H4 (cell line): ENCODE measurements around the gene USP46. TPM values are rescaled to one million over a fixed set of nuclear protein-coding genes. Genes with fewer than 3 reads are reported as not detected.
A peak's percentile ranks its signal among the peaks of the same experiment; 100 is the strongest.

Experiments used
- DNase-seq: peaks from one replicate; pipeline ENCODE4 v3.0.0-alpha.2; 2015; ENCODE audit warnings: low spot score
- total RNA-seq: library from RNA; depleted of rRNA; stranded (reverse); fragments of >200 nt; shearing (Covaris generic); gene quantifications from 2 replicates; pipeline ENCODE4 v1.2.3, GENCODE V29; 2014; rRNA removed

The USP46 gene, protein sequence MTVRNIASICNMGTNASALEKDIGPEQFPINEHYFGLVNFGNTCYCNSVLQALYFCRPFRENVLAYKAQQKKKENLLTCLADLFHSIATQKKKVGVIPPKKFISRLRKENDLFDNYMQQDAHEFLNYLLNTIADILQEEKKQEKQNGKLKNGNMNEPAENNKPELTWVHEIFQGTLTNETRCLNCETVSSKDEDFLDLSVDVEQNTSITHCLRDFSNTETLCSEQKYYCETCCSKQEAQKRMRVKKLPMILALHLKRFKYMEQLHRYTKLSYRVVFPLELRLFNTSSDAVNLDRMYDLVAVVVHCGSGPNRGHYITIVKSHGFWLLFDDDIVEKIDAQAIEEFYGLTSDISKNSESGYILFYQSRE
- 7.7 and 12.2 TPM in 2 replicates for total RNA-seq

- DNase-seq = peak; percentile 29
These were observed at the start of gene USP46 for GRCh38 chr4:52659001-52659721. Gene USP46 (minus strand): TSS chr4:52659301. CDS start chr4:52659150, 151 bp downstream.

DNA sequence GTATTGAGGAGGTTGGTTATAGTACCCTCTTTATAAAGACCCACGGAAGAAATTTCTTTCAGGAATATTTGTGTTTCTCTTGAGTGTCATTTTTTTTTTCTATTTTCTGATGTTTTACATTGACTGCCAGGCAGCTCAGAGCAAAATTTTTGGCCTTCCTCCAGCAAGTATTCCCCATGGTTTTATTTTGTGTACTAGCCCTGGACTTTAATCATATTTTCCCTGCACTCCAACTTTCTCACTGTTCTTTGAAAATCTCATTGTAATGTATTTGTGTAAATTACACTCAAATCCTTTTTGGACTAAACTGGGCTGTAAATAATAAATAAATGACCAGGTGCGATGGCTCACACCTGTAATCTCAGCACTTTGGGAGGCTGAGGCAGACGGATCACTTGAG is 45.6 kb upstream of the USP46 start:
- no peak for DNase-seq

DNA sequence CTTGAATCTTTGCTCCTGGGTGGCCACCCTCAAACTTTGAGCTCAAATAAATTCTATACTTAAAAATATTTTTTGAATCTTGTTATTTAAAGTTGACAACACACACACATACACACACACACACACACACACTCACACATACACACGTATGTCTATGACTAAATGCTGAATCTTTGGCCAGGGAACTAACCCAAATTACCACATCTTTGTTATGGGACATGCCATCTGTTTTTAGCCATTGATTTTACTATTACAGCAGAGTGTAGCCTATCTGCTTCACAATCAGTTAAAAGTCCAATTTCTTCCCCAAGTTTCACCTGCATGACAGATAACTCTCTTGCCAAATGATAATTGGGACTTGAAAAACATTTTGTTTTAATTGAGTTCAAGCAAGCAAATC is 45.0 kb upstream of the USP46 start:
- no peak for DNase-seq

GRCh38 chr4:52701207-52701606 is 42.1 kb upstream of the USP46 start:
- DNase-seq = no peak

- no peak for DNase-seq
These were observed 35.8 kb upstream of the USP46 start for GRCh38 chr4:52694936-52695335.

DNA sequence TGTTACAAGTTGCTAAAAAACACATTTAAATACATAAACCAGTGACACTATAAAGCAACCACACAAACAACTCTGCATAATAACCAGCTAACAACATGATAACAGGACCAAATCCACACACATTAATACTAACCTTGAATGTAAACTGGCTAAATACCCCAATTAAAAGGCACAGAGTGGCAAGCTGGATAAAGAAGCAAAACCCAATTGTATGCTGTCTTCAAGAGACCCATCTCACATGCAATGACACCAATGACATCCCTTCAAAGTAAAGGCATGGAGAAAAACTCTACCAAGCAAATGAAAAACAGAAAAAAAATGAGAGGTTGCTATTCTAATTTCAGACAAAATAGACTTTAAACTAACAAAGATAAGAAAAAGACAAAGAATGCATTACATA is 34.4 kb upstream of the USP46 start:
- DNase-seq = no peak

DNA sequence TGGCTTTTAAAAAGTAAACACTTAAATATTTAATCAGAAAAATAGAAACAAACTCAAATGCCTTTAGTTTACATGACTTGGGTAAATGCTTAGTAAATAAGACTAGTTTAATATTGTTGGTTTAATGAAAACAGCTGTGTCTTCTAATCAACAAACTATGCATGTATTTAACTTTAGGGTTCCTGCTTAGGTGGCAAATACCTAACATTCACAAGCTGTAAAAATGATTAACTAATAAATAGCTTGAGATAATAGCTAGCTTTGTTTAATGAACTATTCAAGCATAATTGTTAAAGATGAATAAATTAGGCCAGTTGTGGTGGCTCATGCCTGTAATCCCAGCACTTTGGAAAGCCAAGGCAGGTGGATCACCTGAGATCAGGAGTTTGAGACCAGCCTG is 30.0 kb upstream of the USP46 start:
- no peak for DNase-seq

DNA sequence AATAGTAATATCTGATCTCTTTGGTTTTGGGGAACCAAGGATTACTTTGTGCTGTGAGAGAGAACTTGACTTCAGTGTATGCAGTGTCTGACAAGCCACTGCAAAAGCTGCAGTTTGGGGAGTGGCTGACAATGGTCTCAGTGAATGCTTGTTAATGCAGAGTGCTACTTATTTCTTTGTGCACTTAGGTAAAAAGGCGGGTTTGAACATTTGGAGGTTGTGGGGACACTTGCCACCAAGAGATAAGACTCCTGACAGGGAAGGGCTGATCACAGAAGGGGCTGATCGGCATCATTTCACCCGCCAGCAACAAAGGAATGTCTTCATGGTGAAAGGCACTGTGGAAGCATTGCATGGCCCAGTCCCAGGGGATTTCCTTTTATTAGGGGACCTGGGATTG is 28.6 kb upstream of the USP46 start:
- DNase-seq = no peak

DNA sequence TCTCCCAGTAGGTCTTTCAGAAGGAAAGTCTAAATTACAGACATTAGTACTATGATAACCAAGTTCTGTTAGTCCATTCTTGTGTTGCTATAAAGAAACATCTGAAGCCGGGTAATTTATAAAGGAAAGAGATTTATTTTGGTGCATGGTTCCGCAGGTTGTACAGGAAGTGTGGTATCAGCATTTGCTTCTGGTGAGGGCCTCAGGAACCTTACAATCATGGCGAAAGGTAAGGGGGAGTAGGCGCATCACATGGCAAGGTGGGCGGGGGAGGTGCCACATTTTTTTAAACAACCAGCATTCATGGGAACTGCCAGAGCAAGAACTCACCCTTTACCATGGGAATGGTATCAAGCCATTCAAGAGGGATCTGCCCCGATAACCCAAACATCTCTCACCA is 26.2 kb upstream of the USP46 start:
- no peak for DNase-seq

DNA sequence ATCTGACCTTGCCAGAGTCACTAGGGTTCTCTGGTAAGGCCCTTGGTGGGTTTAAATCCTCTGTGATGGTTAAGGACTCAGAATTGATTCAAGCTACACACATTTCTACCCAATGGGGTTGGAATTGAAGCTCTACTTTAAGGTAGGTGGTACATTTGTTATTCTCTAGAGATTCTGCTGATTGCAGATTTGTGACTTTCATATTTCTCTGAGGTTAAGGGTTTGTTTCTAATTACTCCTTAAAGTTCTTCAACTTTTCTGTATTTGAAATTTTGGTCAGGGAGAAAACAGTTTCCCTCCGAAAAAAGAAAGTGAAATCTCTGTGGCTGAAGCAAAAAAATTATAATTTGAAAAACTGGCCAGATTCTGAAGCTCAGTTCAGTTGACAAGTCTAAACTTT is 25.8 kb upstream of the USP46 start:
- no peak for DNase-seq

DNA sequence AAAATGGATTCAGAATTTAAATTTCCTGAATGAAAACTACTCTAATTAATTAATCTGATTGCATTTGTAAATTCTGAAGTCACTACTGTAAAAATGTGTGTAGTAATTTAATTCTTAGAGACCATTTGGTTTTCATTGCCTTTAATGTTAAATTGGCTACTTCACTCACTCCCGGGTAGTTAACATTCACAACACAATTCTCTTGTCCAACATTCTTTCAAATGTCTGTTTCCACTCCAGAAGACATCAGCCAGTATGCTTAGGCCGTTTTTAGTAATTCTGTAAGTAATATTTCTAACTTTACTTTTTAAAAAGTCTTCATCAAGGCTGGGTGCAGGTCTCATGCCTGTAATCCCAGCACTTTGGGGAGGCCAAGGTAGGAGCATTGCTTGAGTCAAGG is 21.3 kb upstream of the USP46 start:
- no peak for DNase-seq

DNA sequence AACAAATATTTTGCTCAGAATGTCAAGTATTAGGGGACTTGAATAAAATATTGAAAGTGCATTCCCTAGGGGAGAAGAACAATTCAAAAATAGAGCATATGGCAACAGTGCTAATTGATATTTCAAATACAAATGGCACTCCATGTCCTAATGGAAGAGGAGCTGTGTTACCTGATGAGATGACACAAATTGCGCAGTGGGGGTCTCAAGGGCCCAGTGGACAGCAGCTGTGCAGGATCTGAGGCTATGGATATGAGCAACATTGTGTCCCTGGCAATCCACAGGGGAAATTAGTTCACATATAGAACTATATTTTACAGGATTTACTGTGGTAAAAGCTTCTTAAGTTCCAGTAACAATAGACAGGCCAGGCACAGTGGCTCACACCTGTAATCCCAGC is 17.4 kb upstream of the USP46 start:
- no peak for DNase-seq

- DNase-seq = no peak
These were observed 16.0 kb upstream of the USP46 start for GRCh38 chr4:52675111-52675510.

GRCh38 chr4:52670739-52671138 is 11.6 kb upstream of the USP46 start:
- DNase-seq = no peak

- no peak for DNase-seq
These were observed 11.0 kb upstream of the USP46 start for GRCh38 chr4:52670121-52670520.

DNA sequence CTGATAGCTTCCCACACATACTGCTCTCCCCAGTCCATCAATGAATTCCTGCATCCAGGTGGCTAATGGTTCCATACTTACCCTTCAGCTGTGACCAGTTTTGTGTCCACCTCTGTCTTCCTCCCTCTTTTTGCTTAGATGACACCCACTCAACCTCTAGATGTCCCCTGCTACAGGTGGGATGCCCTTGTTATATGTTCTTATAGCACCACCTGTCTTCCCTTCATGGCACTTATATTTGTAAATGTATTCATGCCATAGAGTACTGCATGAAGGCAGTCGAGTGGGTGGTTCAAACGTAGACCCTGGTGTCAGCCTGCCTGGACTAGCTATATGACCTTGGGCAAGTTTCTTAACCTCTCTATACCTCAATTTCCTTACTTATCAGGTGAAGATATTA is 6.5 kb upstream of the USP46 start:
- DNase-seq = no peak

DNA sequence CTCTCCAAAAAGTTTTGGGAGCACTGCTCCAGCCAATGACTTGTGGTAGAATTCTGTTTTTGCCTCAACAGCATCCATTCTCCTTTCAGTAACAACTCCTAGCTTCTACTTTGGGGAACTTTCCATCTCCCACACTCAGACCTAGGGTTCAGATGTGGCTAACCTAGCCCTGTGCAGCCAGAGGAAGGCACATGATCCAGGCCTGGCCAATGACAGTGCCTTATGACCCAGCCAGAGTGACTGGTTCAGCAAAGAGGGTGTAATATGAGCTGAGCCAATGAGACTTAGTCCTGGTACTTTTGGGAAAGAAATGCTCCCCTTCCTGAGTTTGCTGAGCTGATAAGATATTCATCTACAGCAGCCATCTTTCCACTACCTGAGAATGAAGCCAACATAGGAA is 5.4 kb upstream of the USP46 start:
- no peak for DNase-seq

- DNase-seq = no peak
These were observed 3.0 kb upstream of the USP46 start for GRCh38 chr4:52661966-52662690.

DNA sequence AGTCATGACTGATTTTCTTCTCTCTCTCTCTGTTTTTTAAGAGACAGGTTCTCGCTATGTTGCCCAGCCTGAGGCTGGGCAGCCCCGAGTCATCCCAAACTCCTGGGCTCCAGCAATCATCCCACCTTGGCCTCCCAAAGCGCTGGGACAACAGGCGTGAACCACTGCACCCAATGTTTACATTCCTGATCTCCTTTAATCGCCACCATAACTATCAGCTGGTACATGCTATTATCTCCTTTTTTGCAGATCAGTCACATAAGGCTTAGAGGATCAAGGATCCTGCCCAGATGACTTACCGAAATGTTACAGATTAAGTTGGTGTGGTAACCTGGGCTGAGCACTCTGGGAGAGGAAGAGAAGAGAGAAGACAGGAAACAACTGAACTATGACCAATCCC is 1.5 kb upstream of the USP46 start:
- DNase-seq = no peak

GRCh38 chr4:52659722-52660261 is 691 bp upstream of the USP46 start:
- no peak for DNase-seq

- no peak for DNase-seq
These were observed 480 bp downstream of the USP46 start for GRCh38 chr4:52658641-52659000.
